ENCODE data around the gene ESPL1. TPM values are rescaled to one million over a fixed set of nuclear protein-coding genes. Genes with fewer than 3 reads are reported as not detected.

ESPL1 gene
- total and polyA plus RNA-seq, 2 of the 13 experiments (the other 11 are each of a cell fraction or from before 2014, with no cell fraction given): 5.8 to 11.5 TPM

- TF ChIP-seq JUNB (CRISPR knock-in tag; IDR thresholded peaks at IDR 0.05; ENCODE audit: borderline replicate concordance) (no peak), HOXD1 (CRISPR knock-in tag; IDR thresholded peaks at IDR 0.05) (peak; percentile 13; the same call in 1 of the 2 replicates), FOXO4 (CRISPR knock-in tag; conservative IDR thresholded peaks at IDR 0.05) (no peak), NFYB (CRISPR knock-in tag; IDR thresholded peaks at IDR 0.05) (0 out of 2 replicates have a peak, but pooled peaks have one; percentile 30), NONO (IDR thresholded peaks at IDR 0.05) (no peak), NONO (CRISPR knock-in tag; conservative IDR thresholded peaks at IDR 0.05) (peak; percentile 94), AKAP8 (CRISPR knock-in tag; IDR thresholded peaks at IDR 0.05) (peak; percentile 92), CENPBD1 (CRISPR knock-in tag; IDR thresholded peaks at IDR 0.05; ENCODE audit: borderline replicate concordance, low read depth) (no peak), SALL1 (CRISPR knock-in tag; IDR thresholded peaks at IDR 0.05) (peak; percentile 90), ZBTB49 (CRISPR knock-in tag; IDR thresholded peaks at IDR 0.05; ENCODE audit: borderline replicate concordance) (no peak), ZNF382 (CRISPR knock-in tag; IDR thresholded peaks at IDR 0.05; ENCODE audit: borderline replicate concordance) (no peak), ZNF557 (CRISPR knock-in tag; IDR thresholded peaks at IDR 0.05) (no peak), DR1 (CRISPR knock-in tag; IDR thresholded peaks at IDR 0.05) (peak; percentile 66), CHD2 (IDR thresholded peaks at IDR 0.05; ENCODE audit: low read depth, low read length) (no peak), ARNT (IDR thresholded peaks at IDR 0.05) (no peak), RARG (CRISPR knock-in tag; IDR thresholded peaks at IDR 0.05; ENCODE audit: low read depth) (peak; percentile 71; the same call in 1 of the 2 replicates), ZNF460 (CRISPR knock-in tag; IDR thresholded peaks at IDR 0.05; ENCODE audit: borderline replicate concordance) (0 out of 2 replicates have a peak, but pooled peaks have one; percentile 48), KLF16 (CRISPR knock-in tag; IDR thresholded peaks at IDR 0.05) (peak in 1 of 2 experiments; percentile 76; a peak in 1 of 4 replicates), ZNF678 (CRISPR knock-in tag; IDR thresholded peaks at IDR 0.05) (peak; percentile 83), THAP9 (CRISPR knock-in tag; IDR thresholded peaks at IDR 0.05; ENCODE audit: borderline replicate concordance) (peak; percentile 98), SMC3 (IDR thresholded peaks at IDR 0.05; ENCODE audit: low read length) (no peak), ZNF354B (CRISPR knock-in tag; IDR thresholded peaks at IDR 0.05) (peak; percentile 77; the same call in 1 of the 2 replicates), ZNF768 (CRISPR knock-in tag; IDR thresholded peaks at IDR 0.05) (peak; percentile 83; the same call in 1 of the 2 replicates), SRSF4 (IDR thresholded peaks at IDR 0.05; ENCODE audit: low read depth, low read length, poor library complexity, severe bottlenecking) (no peak)
Observed at GRCh38 chr12:53299454-53300180, 31.5 kb downstream of the ESPL1 start, which contains the start of gene MYG1 (continued).

Measured in HepG2 (cell line).